GM19452 (cell line): ENCODE results near the gene PCDHGB3.

ENCODE experiments used
- ATAC-seq: cut with Tn5 transposase; IDR thresholded peaks from one replicate; pipeline ENCODE4 v1.9.1; 2021; ENCODE audit not compliant: unreplicated experiment

PCDHGB3 gene

GRCh38 chr5:141417494-141418172 lies 47.6 kb downstream of the PCDHGB3 start, which contains the start of gene PCDHGB7:
TSS of gene PCDHGB7 (plus strand) at chr5:141417677. CDS start at chr5:141417860, 183 bp downstream.
- peak; percentile 82 for ATAC-seq

- no peak for ATAC-seq
These were observed 49.2 kb downstream of the PCDHGB3 start for GRCh38 chr5:141419074-141419880.

- ATAC-seq: peak; percentile 41
These were observed 50.9 kb downstream of the PCDHGB3 start, which contains the start of gene PCDHGA11 for GRCh38 chr5:141420855-141421488. TSS of gene PCDHGA11 (plus strand) at chr5:141421051. CDS start at chr5:141421228, 177 bp downstream.

- no peak for ATAC-seq
These were observed 51.4 kb downstream of the PCDHGB3 start for GRCh38 chr5:141421489-141421855.
